ENCODE data around the gene ACYP2.

The ACYP2 gene

GRCh38 chr2:54115284-54116137, at the start of gene ACYP2:
Gene ACYP2 (plus strand): TSS chr2:54115615.
- no peak for TF ChIP-seq GATA3 (IDR thresholded peaks at IDR 0.05; ENCODE audit: low read depth, low read length)
- TF ChIP-seq GATA2 (IDR thresholded peaks at IDR 0.05; ENCODE audit: low read depth, low read length), result 0 out of 2 replicates have a peak, but pooled peaks have one; percentile 9

DNA sequence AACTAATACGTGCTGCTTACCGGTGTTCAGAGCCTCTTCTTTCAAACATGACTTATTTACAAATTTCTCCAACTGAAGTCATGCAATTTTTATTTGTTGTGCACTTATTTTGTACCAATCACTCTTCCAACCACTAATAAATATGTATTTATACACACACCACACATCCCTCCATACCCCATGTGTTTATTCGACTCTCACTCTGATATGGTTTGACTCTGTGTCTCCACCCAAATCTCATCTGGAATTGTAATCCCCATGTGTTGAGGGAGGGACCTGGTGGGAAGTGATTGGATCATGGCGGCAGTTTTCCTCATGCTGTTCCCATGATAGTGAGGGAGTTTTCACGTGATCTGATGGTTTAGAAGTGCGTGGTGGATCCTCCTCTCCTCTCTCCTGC, 49.5 kb upstream of the ACYP2 start:
- no peak for TF ChIP-seq GATA3 (IDR thresholded peaks at IDR 0.05; ENCODE audit: low read depth, low read length)
- TF ChIP-seq GATA2 (IDR thresholded peaks at IDR 0.05; ENCODE audit: low read depth, low read length), result no peak

- TF ChIP-seq GATA2 (IDR thresholded peaks at IDR 0.05; ENCODE audit: low read depth, low read length), result no peak
- no peak for TF ChIP-seq GATA3 (IDR thresholded peaks at IDR 0.05; ENCODE audit: low read depth, low read length)
Observed at GRCh38 chr2:54067851-54068375, 47.5 kb upstream of the ACYP2 start.

- TF ChIP-seq GATA3 (IDR thresholded peaks at IDR 0.05; ENCODE audit: low read depth, low read length), result no peak
- no peak for TF ChIP-seq GATA2 (IDR thresholded peaks at IDR 0.05; ENCODE audit: low read depth, low read length)
Observed at GRCh38 chr2:54073796-54074195, 41.6 kb upstream of the ACYP2 start.

- no peak for TF ChIP-seq GATA3 (IDR thresholded peaks at IDR 0.05; ENCODE audit: low read depth, low read length)
Observed at GRCh38 chr2:54074606-54075341, 40.6 kb upstream of the ACYP2 start.

GRCh38 chr2:54076586-54076985, 38.8 kb upstream of the ACYP2 start:
- TF ChIP-seq GATA2 (IDR thresholded peaks at IDR 0.05; ENCODE audit: low read depth, low read length), result no peak
- TF ChIP-seq GATA3 (IDR thresholded peaks at IDR 0.05; ENCODE audit: low read depth, low read length), result no peak

- TF ChIP-seq GATA3 (IDR thresholded peaks at IDR 0.05; ENCODE audit: low read depth, low read length), result no peak
- TF ChIP-seq GATA2 (IDR thresholded peaks at IDR 0.05; ENCODE audit: low read depth, low read length), result no peak
Observed at GRCh38 chr2:54077088-54077900, 38.1 kb upstream of the ACYP2 start.

- TF ChIP-seq GATA2 (IDR thresholded peaks at IDR 0.05; ENCODE audit: low read depth, low read length), result no peak
- no peak for TF ChIP-seq GATA3 (IDR thresholded peaks at IDR 0.05; ENCODE audit: low read depth, low read length)
Observed at GRCh38 chr2:54079331-54079730, 36.1 kb upstream of the ACYP2 start.

GRCh38 chr2:54081574-54081973, 33.8 kb upstream of the ACYP2 start:
- TF ChIP-seq GATA2 (IDR thresholded peaks at IDR 0.05; ENCODE audit: low read depth, low read length) (no peak), GATA3 (IDR thresholded peaks at IDR 0.05; ENCODE audit: low read depth, low read length) (no peak)

DNA sequence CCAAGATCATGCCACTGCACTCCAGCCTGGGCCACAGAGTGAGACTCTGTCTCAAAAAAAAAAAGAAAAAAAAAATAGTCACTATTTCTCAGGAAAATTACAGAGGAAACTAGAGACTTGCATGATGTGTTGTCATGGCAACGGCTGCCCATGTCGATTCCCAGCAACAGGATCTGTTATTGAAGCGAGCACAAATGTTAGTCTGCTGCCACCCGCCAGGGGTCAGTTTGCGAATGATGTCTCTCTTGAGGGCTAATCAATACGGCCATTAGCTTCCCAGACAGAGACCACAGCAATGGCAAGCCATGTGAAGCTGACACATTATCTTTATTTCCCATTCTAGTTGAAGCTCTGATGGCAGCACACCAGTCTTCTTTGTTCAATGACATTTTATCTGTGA, 32.4 kb upstream of the ACYP2 start:
- TF ChIP-seq GATA2 (IDR thresholded peaks at IDR 0.05; ENCODE audit: low read depth, low read length) (no peak), GATA3 (IDR thresholded peaks at IDR 0.05; ENCODE audit: low read depth, low read length) (no peak)

DNA sequence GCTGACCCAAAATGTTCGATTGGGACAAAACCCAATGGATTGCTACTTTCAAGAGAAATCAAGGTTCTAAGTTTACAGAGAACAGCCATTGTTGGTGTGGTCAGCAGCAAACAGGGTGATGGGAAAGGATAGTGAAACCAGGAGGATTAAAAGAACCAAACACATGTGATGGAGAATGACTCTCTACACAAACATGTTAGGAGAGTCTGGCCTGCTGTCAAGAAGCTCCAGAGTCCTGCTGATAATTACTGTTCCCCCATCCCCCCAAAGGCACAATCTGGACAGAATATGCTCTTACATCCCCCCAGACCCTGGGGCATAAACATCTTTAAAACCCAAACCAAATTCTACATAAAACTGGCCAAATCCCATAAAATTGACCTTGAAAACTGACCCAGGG, 32.0 kb upstream of the ACYP2 start:
- no peak for TF ChIP-seq GATA3 (IDR thresholded peaks at IDR 0.05; ENCODE audit: low read depth, low read length)
- TF ChIP-seq GATA2 (IDR thresholded peaks at IDR 0.05; ENCODE audit: low read depth, low read length), result no peak

- TF ChIP-seq GATA2 (IDR thresholded peaks at IDR 0.05; ENCODE audit: low read depth, low read length) (no peak), GATA3 (IDR thresholded peaks at IDR 0.05; ENCODE audit: low read depth, low read length) (no peak)
Observed at GRCh38 chr2:54084600-54084999, 30.8 kb upstream of the ACYP2 start.

GRCh38 chr2:54085069-54085468, 30.3 kb upstream of the ACYP2 start:
- TF ChIP-seq GATA2 (IDR thresholded peaks at IDR 0.05; ENCODE audit: low read depth, low read length), result no peak
- no peak for TF ChIP-seq GATA3 (IDR thresholded peaks at IDR 0.05; ENCODE audit: low read depth, low read length)

DNA sequence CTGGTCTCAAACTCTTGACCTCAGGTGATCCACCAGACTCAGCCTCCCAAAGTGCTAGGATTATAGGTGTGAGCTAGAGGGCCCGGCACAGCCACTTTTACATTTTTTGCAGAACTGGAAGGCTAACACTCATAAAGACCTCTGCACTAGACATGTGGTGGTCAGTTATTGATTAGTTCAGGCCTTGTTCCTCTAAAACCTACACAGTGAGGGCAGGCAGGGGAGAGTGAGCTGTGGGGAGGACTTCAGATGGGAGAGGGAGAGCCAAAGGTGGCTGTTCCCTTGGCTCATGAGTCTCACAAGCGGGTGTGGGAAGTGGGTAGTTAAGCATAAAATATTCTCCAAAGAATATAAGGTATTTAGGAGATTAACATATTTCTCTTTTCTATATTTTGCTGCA, 29.3 kb upstream of the ACYP2 start:
- TF ChIP-seq GATA2 (IDR thresholded peaks at IDR 0.05; ENCODE audit: low read depth, low read length) (no peak), GATA3 (IDR thresholded peaks at IDR 0.05; ENCODE audit: low read depth, low read length) (no peak)

All from SH-SY5Y (cell line).